ENCODE measurements around the gene DNAH9.
A peak's percentile ranks its signal among the peaks of the same experiment; 100 is the strongest.

The DNAH9 gene

DNA sequence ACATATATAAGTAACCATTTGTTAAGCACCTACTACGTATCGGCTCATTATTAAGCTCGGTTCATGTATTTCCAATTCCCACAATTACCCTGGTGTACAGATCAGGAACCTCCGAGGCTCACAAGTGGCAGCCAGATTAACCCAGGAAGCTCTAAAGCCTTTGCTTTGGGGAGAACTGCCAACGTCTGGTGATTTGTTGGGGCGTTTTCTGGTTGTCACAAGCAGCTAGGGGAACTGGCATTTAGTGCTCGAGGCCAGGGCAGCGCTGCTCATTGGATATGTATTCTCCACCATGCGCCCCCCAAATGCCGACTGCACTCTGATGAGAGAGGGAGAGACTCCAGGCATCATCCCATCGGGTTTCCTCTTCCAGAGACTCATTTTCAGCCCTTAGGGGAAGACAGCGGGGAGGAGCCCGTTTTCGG is 398.5 kb downstream of the DNAH9 start:
- DNase-seq, result peak; percentile 64

DNA sequence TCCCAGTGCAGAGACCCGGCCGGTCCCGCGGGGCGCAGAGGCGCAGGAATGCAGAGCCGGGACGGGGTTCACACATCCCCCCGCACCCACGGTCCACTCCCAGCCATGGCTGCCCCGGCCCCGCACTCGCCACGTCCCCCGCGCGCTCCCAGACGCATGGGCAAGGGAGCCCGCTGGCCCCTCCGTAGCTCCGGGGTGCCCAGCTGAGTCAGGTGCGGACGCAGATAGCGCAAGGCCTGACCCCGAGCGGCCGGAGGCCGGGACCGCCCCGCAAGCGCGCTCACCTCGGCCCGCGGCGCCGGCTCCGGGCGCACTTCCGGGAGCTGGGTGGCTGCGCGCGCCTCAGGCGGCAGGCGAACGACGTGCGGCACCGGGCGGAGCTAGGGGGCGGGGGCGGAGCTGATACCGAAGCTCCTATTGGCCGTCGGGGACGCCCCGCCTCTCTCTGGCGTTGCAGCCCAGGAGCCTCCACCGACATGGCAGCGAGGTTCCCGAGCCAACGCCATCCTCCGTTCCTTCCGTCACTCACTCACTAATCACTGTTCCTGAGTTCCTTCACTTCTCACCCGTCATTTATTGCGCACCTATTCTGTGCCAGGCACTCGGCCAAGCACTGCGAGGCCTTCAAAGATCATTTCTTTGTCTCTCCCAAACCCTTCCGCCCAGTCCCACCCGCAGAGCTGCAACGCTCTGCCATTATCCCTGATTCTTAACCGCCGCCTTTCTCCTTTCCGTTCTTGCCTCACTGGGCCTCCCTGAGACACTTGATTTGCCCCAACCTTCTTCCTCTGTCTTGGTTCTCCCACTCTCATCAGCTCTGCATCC is 399.1 kb downstream of the DNAH9 start, which contains the start of gene ZNF18:
ZNF18 (minus strand) TSS at position 329 of the 825 bp plus-strand sequence. CDS start 4,646 bp downstream, outside the sequence.
- peak; percentile 98 for DNase-seq

DNA sequence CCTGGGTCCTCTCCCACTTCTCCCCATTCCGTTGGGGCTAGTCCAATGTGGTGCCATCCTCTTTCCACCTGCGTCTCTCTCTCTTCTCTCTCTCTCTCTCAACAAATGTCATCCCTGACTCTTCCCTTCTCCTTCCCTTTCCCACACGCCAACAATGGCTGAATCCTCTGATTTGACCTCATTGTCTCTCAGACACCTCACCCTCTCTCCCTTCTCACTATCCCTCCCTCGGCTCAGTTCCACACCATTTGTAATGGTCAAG is 399.6 kb downstream of the DNAH9 start:
- no peak for DNase-seq

DNA sequence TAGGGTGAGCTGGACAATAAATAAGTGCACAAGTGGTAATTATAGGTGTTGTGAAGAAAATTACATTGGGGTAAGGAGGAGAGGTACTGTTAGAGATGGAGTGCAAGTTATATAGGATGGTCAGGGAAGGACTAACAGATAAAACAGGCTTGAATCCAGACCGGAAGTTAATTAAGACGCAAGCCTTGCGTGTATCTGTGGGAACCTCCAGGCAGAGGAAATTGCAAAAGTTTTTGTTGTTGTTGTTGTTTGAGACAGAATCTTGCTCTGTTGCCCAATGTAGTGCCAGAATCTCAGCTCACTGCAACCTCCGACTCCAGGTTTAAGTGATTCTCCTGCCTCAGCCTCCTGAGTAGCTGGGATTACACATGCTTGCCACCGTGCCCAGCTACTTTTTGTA is 401.4 kb downstream of the DNAH9 start:
- peak; percentile 74 for DNase-seq

DNA sequence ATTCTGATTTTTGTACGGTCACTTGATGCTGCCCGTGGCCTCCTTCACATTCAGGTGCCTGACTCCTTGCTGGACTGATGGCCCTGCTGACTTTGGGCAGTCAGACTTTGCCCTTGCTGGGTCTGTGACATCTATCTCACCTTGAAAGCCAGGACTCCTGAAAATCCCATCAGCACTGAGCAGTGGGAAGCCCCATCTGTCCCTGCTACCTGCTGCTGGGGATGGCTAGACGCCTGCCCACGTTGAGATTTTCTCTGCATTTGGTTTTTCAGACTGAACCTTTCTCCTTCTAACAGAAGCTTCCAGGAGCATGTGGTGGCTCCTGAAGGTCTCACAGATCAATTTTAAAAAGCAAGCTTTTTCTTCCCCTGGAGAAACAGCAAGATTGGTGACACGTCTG is 409.2 kb downstream of the DNAH9 start:
- DNase-seq, result no peak

All from inflammatory macrophage treated with lipopolysaccharide for 4 hours (primary cell).